EL (cell line): ENCODE measurements around the gene SCAPER.
"Not testable (repeated sequence)": the region's sequence is repeated elsewhere in the genome, so short reads cannot be mapped to it uniquely, and the experiment has no call there.

Experiments used
- DNase-seq: peaks from one replicate; pipeline ENCODE4 v3.0.0-alpha.2; 2016

SCAPER gene

GRCh38 chr15:76772776-76773175 is 132.4 kb downstream of the SCAPER start:
- no peak for DNase-seq

DNA sequence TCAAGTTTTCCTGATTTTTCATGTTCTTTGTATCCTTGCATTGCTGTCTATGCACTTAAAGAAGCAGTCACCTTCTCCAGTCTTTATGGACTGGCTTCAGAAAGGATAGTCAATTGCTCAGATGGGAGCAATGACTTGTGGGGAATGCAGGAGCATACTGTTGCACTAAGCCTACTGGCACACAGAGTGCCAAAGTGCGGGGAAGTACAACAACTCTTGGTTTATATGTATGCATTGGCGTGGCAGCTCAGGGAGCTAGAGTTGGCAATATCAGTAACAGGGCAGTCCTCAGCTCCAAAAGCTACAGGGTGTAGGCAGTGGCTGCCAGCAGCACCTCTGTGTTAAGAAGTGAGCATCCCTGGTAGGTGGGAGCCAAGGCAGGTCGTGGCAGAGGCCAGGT is 141.1 kb downstream of the SCAPER start:
- no peak for DNase-seq

DNA sequence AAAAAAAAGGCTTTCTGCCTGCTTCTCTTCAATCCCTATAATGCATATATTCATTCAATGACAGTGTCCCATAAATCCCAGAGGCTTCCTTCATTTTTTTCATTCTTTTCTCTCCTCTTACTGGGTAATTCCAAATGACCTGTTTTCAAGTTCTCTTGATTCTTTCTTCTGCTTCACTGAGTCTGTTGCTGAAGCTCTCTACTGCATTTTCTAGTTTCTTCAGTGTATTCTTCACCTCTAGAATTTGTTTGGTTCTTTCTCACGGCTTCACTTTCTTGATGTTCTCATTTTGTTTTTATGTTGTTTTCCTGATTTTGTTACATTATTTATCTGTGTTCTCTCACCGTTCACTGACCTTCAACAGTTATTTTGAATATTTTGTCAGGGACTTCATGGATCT is 141.6 kb downstream of the SCAPER start:
- DNase-seq: no peak

DNA sequence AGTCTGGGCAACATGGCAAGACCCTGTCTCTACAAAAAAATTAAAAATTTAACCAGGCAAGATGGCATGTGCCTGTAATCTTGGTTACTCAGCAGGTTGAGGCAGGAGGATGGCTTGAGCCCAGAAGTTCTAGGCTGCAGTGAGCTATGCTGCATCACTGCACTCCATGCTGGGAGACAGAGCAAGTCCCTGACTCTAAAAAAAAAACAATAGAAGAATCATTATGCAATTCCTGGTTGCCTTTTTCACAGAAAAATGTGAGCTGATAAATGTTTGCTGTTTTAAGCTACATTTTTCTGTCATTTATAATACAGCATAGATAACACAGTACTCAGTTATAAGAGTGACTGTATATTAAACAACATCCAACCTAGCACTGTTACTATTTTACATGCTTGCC is 148.8 kb downstream of the SCAPER start:
- DNase-seq: peak; percentile 14

DNA sequence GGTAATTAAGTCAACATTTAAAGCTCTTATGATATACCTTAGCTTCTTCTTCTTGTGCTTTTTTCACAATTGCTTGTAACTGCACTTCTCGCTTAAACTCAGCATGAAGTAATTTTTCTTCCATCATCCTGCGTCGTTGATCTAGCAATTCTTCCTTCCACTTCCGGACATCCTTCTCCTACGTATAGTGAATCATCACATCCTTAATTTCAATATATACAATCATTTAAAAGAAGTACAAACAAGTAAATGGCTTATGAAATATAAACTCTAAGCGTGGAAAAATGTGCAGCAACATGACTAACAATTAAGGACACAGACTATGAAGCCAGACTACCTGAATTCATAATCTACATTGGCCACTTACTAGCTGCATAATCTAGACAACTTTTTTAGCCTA is 151.4 kb downstream of the SCAPER start:
- no peak for DNase-seq

GRCh38 chr15:76753131-76753530 is 152.0 kb downstream of the SCAPER start:
- DNase-seq: no peak

GRCh38 chr15:76752549-76752948 is 152.6 kb downstream of the SCAPER start:
- no peak for DNase-seq

GRCh38 chr15:76737573-76737972 is 167.6 kb downstream of the SCAPER start:
- DNase-seq: no peak

DNA sequence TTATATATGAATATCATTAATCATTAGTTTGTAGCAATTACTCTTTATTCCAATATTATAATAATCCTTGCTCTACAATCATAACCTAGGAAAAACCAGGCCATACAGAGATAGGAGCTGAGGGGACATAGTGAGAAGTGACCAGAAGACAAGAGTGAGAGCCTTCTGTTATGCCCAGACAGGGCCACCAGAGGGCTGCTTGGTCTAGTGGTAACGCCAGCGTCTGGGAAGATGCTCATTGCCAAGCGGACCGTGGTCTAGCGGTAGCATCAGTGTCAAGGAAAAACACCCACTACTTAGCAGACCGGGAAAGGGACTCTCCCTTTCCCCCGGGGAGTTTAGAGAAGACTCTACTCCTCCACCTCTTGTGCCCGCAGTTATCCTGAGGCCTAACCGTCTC is 172.8 kb downstream of the SCAPER start:
- not testable (repeated sequence) for DNase-seq

DNA sequence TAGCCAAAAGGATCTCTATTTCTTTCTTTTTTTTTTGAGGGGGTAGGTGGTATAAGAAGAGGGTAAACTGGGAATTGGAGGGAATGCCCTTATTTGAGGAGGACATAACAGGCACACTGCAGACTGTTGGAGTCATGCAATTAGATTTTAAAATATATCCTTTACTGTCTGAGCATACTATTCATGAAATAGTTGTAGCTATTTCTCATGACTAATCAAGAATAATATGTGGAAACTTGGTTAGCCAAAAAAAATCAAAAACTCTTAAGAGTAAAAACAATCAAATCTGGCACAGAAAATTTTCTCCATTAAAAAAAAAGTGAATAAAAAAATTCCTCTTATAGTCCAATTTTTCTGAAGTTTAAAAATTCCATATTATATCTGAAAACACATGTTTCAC is 174.9 kb downstream of the SCAPER start:
- no peak for DNase-seq

- no peak for DNase-seq
Observed at GRCh38 chr15:76718863-76719262, 186.3 kb downstream of the SCAPER start.

- no peak for DNase-seq
Observed at GRCh38 chr15:76714950-76715349, 190.2 kb downstream of the SCAPER start.

GRCh38 chr15:76711351-76711827 is 193.8 kb downstream of the SCAPER start:
- DNase-seq: no peak

DNA sequence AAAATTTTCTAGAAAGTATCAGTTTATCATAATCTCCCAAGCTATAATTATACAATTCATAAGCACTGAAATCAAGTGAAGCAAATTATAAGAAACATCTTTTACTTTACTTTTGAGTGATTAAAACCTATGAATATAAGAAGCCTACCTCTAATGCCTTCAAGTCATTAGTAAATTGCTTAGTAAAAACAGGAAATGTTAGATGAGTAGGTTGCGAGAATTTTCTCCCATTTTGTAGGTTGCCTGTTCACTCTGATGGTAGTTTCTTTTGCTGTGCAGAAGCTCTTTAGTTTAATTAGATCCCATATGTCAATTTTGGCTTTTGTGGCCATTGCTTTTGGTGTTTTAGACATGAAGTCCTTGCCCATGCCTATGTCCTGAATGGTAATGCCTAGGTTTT is 201.1 kb downstream of the SCAPER start:
- not testable (repeated sequence) for DNase-seq

- DNase-seq: no peak
Observed at GRCh38 chr15:76696840-76697239, 208.3 kb downstream of the SCAPER start.

DNA sequence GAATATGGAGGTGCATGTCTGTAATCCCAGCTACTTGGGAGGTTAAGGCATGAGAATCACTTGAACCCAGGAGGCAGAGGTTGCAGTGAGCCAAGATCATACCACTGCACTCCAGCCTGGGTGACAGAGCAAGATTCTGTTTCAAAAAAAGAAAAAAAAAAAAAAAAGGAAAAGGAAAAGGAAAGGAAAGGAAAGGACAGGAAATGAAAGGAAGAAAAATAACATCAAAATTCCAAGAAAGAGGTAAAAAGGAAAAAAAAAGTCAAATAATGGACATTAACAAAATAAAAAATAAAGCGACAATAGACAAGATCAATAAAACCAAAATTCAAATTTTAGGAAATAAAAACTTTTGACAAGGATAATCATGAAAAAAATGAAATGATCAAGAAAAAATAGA is 212.6 kb downstream of the SCAPER start:
- not testable (repeated sequence) for DNase-seq

- not testable (repeated sequence) for DNase-seq
Observed at GRCh38 chr15:76687592-76687991, 217.5 kb downstream of the SCAPER start.

DNA sequence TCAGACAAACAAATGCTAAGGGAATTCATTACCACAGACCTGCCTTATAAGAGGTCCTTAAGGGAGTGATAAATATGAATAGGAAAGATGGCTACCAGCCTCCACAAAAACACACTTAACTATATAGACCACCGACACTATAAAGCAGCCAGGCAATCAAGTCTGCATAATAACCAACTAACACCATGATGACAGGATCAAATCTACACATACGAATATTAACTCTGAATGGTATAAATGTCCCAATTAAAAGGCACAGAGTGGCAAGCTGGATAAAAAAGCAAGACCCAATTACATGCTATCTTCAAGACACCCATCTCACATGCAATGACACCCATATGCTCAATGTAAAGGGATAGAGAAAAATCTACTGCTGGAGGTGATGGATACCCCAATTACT is 221.1 kb downstream of the SCAPER start:
- DNase-seq: no peak

DNA sequence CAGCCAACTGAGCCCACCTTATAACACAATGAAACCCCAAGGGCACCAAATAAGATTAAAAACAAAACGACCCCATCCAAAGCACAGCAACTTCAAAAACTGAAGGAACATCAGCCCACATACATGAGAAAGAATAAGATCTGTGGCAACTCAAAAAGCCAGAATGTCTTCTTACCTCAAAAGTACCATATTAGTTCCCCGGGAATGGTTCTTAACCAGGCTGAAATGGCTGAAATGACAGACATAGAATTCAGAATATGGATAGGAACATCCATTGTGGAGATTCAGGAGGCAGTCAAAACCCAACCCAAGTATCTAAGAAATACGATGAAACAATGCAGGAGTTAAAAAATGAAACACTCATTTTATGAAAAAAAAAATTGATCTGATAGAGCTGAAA is 222.3 kb downstream of the SCAPER start:
- no peak for DNase-seq

- no peak for DNase-seq
Observed at GRCh38 chr15:76682259-76682658, 222.9 kb downstream of the SCAPER start.

DNA sequence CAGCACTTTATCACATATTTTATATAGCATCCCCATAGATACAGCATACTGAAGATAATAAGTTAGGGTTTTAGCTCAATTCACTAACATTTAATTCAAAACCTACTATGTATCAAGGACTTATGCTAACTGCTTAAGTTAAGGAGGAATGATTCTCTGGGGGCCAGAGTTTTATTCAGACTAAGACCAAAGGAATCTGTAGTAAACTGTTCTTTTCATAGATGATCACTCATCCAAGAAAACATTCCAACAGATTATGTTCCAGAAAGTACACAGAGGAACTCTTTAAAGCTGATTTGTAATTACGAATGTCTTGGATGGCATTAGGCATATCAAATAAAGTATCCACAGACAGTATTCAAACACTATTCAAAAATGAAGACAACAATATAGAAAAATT is 226.4 kb downstream of the SCAPER start:
- DNase-seq: peak; percentile 14

DNA sequence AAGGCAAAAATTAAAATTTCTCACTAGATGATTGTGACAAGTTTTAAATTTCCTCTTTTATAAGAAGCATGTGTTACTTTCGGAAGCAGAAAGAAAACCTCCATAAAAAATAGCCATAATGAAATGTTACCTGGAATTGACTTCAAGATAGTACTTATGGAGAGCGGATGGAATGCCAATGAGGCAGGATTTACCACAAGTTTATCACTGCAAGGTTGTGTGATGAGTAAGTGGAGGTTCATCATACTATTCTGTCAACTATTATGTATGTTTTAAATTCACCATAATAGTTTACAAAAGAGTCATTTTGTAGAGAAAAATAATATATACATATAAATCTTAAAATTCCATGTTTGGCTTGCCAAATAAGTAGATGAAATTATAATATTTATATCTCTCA is 230.3 kb downstream of the SCAPER start:
- DNase-seq: peak; percentile 60

DNA sequence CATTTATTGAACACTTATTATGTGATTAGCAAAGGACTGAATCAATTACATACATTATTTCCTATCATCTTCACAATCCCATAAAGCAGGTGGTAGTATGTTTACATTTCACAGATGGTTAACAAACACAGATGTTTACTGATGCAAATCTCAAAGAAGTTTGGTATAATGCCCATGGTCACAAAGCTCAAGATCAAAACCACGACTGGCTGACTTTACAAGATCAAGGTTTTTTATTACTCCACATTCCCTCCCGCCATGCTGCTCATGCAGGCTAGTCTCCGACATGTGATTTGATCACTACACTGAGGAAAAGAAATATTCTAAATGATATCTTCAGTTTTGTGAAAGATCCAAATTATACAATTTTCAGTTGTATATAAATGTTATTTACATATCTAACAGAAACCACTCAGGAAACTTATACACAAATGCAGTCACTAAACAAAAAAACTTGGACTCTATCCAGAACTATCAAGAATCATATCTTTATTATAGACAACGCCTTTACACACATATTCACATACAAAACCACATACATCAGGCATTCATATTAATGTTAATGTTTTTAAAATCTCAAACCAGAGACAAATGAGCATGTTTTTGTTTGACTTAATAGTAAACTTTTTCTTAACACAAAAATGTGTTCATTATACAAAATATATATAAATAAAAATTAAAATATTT is 235.5 kb downstream of the SCAPER start:
- no peak for DNase-seq

- no peak for DNase-seq
Observed at GRCh38 chr15:76668900-76669299, 236.2 kb downstream of the SCAPER start.
